HG02852 (cell line): ENCODE results near the gene GADD45G.

Experiments
- ATAC-seq: cut with Tn5 transposase; IDR thresholded peaks from one replicate; pipeline ENCODE4 v1.9.1; 2021; ENCODE audit warnings: mild to moderate bottlenecking, moderate library complexity; ENCODE audit not compliant: unreplicated experiment

Gene GADD45G

DNA sequence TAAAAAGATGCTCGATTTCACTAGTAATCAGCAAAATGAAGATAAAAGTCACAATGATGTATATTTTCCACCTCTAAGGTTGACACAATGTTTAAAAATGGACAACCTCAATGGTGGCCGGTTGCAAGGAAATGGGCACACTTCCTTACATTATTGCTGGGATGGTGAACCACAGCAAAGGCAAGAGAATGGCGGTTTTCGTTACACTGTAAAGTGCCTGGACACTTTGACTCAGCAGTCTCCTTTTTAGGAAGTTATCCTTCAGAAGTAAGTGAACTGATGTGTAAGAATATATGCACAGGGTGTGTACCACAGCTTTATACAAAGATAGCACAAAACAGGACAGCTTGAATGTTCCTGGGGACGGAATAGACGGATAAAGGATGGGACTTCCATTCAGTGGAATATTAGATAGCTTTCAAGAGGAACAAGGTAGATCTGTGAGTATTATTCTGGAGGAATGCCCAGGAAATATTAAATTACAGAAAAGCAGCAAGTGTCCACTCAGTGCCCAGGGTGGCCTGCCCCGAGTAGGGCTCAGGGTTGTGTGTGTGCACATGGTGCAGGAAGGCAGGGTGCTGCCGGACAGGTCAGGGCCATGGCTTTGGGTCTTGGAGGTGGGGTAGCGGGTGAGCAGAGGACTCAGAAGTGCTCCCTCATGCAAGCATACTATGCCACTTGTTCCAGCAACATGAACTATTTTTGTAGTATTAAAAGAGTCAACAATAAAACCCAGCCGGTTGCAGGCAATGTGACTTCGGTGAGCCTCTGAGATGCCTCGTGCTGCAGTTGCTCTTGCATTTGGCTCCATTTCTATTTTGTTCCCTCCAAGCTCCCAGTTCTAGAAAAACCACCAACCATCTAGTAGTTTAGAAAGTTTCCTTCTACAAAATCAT is 24.5 kb downstream of the GADD45G start:
- no peak for ATAC-seq

DNA sequence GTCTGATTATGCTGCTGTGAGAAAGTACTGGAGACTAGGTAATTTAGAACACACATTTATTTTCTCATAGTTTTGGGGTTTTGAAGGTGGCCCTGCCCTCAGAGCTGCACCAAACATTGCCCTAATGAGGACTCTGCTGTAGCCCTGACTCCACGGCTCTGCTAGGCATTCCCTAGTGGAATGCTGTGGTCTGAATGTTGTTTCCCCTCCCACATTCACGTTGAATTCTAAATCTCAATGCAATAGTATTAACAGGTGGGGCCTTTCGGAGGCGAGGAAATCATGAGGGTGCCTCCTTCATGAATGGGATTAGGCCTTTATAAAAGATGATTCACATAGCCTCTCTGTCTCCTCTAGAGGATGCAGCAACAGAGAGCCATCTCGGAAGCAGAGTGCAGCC is 25.7 kb downstream of the GADD45G start:
- ATAC-seq = no peak

- no peak for ATAC-seq
Measured at GRCh38 chr9:89631384-89631783, 26.6 kb downstream of the GADD45G start.

DNA sequence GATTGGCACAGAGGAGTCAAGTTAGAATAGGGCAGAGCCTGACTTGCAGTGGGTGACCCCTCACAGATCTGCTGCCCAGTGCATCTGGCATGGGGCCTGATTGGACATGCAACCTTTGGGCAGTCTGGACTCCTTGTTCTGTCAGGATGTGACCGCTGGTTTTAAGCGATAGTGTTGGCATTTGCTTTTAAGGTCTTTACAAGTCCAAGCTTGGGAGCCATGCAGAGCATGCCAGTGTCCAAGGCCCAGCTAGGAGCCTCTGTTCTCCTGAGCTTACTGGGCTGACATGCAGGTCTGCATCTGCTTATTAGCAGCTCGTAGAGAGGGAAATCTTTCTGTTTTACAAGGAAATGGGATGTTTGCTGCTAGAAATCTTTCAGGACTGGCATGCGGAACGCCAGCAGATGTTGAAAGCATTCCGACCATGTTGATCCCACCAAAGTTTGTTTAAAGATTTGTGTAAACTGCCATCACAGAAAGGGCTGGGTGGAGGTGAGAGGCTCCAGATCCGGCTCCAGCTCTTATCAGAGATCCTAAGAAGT is 27.5 kb downstream of the GADD45G start:
- no peak for ATAC-seq

- no peak for ATAC-seq
Measured at GRCh38 chr9:89632736-89633135, 27.9 kb downstream of the GADD45G start.

- no peak for ATAC-seq
Measured at GRCh38 chr9:89633404-89633803, 28.6 kb downstream of the GADD45G start.

GRCh38 chr9:89633920-89634319 is 29.1 kb downstream of the GADD45G start:
- ATAC-seq = no peak

GRCh38 chr9:89634995-89635742 is 30.4 kb downstream of the GADD45G start:
- no peak for ATAC-seq

DNA sequence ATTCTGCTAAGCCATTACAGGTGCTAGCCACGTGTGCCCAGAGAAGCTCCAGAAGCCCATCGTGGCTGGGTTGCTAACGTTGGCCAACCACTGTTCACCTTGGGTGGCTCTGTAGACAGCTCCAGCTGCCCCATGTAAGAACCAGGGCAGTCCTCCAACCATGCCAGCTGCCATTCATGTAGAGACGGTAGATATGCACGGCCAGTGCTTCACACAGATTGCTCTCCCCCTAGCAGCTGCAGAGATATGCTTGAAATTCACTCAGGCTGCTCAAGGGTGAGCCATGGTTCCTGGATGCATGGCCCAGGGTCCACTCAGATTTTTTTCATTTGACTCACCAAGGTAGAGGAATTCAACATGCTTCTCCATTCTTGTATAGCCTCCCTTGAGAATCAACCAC is 31.0 kb downstream of the GADD45G start:
- ATAC-seq = no peak

GRCh38 chr9:89637787-89638186 is 33.0 kb downstream of the GADD45G start:
- ATAC-seq = no peak

DNA sequence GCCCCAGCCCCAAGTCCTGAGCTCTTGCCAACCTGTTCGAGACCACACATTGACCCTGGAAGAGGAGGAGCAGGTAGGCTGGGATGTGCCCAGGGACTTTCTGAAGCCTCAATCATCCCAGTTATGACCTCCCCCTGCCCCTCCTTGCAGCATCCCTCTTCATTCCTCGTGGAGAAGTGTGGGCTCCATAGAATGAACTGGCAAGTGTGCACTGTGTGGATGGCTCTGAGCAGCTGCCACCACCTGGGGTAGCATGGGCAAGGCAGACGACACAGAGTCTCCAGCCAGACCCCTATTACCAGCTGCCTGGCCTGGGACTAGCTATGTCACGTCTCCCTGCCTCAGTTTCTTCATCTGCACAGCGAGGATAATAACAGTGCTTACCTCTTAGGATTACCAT is 33.5 kb downstream of the GADD45G start:
- no peak for ATAC-seq

- no peak for ATAC-seq
Measured at GRCh38 chr9:89638893-89639292, 34.1 kb downstream of the GADD45G start.

DNA sequence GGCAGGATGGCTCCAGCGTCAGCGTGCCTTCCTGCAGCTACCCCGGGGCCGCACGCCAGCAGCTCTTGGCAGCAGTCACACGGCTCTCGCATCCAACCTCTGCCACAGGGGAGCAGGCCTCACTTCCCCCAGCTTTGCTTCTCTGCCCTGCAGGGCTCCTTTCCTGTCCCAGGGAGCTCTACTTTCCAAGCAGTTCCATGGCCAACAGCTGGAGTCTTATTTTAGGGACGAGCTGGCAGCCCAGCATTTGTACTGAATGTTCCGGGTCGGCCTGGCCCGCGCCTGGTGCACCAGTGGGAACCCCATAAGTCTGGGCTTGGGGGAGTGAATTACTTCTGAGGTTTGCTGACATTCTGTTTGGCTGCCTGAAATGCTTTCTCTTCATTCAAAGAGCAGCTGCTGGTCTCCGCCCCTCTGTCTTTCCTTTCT is 34.6 kb downstream of the GADD45G start:
- ATAC-seq = no peak

- no peak for ATAC-seq
Measured at GRCh38 chr9:89639961-89640360, 35.1 kb downstream of the GADD45G start.

DNA sequence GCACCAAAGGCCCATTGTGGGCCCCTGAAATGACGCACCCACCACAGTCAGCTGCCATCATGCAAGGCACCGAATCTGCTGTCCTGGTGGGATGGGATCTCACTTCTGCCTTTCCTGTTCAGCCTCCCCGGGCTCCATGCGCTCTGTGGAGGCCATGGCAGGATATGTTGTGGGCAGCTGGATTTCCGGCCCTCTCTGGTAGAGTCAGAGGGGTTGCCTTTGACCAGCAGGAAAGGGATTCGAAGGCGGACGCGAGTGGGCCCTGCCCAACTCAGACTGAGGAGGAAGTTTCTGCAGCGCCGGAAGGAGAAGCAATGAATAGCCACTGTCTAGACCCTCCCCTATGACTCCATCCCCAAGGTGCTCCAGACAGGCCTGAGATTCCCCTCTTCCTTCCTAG is 35.5 kb downstream of the GADD45G start:
- ATAC-seq = no peak

DNA sequence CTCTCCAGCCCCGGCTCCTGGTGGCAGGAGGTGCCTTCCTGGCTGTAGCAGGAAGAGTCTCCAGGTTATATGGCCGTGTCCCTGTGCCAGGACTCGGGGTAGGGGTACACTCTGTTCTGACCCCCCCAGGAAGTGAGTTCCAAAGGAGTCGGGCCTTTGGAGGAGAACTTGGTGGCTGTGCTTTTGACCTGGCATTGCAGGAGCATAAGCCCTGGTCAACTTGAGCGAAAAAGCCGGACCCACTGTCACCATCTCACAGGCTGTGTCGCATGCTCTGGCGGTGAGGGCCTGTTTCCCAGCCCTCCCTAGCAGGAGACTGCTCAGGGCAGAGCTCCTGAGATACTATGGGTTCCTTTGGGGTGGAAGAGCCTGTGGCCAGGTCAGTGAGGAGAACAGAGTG is 36.0 kb downstream of the GADD45G start:
- no peak for ATAC-seq

GRCh38 chr9:89641980-89642379 is 37.2 kb downstream of the GADD45G start:
- no peak for ATAC-seq

- ATAC-seq = no peak
Measured at GRCh38 chr9:89642789-89643188, 38.0 kb downstream of the GADD45G start.

DNA sequence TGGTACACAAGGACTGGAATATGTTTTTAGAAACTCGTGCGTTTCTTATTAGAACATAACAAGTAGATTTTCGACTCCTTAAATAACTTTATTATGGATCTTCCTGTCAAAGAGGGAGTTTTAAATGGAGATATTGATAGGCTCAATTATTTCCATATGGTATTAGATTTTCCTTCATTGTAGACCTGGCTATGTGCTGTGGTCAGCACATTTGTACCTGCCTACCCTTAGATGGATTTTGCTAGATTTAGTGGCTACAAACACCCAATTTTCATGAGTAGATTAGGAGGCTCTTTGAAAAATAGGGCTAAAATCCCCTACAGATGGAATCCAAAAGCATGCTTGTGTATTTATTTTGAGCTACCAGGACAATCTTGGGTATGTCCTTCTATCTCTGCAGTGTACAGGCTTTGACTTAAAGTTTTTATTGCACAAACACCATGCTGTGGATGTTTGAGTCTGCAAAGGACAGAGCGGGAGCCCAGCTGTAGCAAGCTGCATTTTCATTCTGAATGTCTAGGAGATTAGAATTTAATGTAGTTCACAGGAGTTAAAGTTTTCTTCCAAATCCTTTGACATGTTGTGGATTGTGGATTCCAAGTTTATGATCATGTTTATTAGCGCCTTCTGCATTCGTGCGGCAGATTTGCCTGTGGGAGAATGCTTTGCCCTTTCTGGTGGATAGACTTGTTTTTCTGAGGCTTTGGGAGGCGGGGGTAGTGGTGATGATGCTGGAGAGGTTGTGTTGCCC is 41.6 kb downstream of the GADD45G start:
- ATAC-seq = no peak

- ATAC-seq = no peak
Measured at GRCh38 chr9:89647366-89648128, 42.7 kb downstream of the GADD45G start.
